ENCODE data around the gene FHDC1. TPM values are rescaled to one million over a fixed set of nuclear protein-coding genes. Genes with fewer than 3 reads are reported as not detected.

FHDC1 gene
- total RNA-seq, 1 experiment from 2014 or later = 2.0 TPM

- ChIA-PET CTCF (interaction anchor here (0.7 kb wide), 1 partner anchor 500 kb away, joined by 3 read pairs; no protein-coding TSS in a partner anchor), POLR2A (interaction anchor here (0.9 to 1.2 kb wide), 4 partner anchors 9 to 170 kb away, joined by 3 to 7 read pairs (median 4); partner anchors contain the start of gene FHDC1)
- H3K4me1 Mint-ChIP-seq (ENCODE audit: insufficient read depth, unreplicated experiment) = no peaks in the 10 kb centered on the region
- no peaks in the 10 kb centered on the region for H3K27me3 Mint-ChIP-seq (ENCODE audit: insufficient read depth, unreplicated experiment)
- peaks cover 14% of the 10 kb centered on the region for H3K36me3 Mint-ChIP-seq (ENCODE audit: insufficient read depth, unreplicated experiment)
- BruUV-seq (replicated peaks) = no TSS peak
- H3K9me3 Mint-ChIP-seq (ENCODE audit: unreplicated experiment) = no peaks in the 10 kb centered on the region
- H3K4me3 Mint-ChIP-seq (ENCODE audit: unreplicated experiment) = no peak overlapping the region
- no peak for TF ChIP-seq CTCF (IDR thresholded peaks at IDR 0.05; ENCODE audit: unreplicated experiment)
- DNase-seq (ENCODE audit: unreplicated experiment) = no peak
- intact Hi-C loops (cut with micrococcal nuclease) = no loop called here
- no peak overlapping the region for H3K27ac Mint-ChIP-seq (ENCODE audit: low read depth, unreplicated experiment)
These were observed 8.7 kb downstream of the FHDC1 start for GRCh38 chr4:152944666-152945320.

GRCh38 chr4:152945639-152946038 is 9.5 kb downstream of the FHDC1 start:
- no peak for TF ChIP-seq CTCF (IDR thresholded peaks at IDR 0.05; ENCODE audit: unreplicated experiment)
- H3K27ac Mint-ChIP-seq (ENCODE audit: low read depth, unreplicated experiment) = no peak overlapping the region
- CTCF ChIA-PET = no interaction called here

GRCh38 chr4:152946446-152946845 is 10.3 kb downstream of the FHDC1 start:
- TF ChIP-seq CTCF (IDR thresholded peaks at IDR 0.05; ENCODE audit: unreplicated experiment) = no peak
- Mint-ChIP-seq H3K27ac (ENCODE audit: low read depth, unreplicated experiment) (no peak overlapping the region), H3K4me3 (ENCODE audit: unreplicated experiment) (no peak overlapping the region), H3K9me3 (ENCODE audit: unreplicated experiment) (no peaks in the 10 kb centered on the region), H3K27me3 (ENCODE audit: insufficient read depth, unreplicated experiment) (no peaks in the 10 kb centered on the region), H3K36me3 (ENCODE audit: insufficient read depth, unreplicated experiment) (peaks cover 14% of the 10 kb centered on the region), H3K4me1 (ENCODE audit: insufficient read depth, unreplicated experiment) (no peaks in the 10 kb centered on the region)
- no peak for DNase-seq (ENCODE audit: unreplicated experiment)
- ChIA-PET CTCF (no interaction called here), POLR2A (no interaction called here)
- intact Hi-C loops (cut with micrococcal nuclease) = no loop called here
- no TSS peak for BruUV-seq (replicated peaks)

More at GRCh38 chr4:152945639-152946038, 9.5 kb downstream of the FHDC1 start:
- no TSS peak for BruUV-seq (replicated peaks)
- intact Hi-C loops (cut with micrococcal nuclease) = no loop called here
- Mint-ChIP-seq H3K27me3 (ENCODE audit: insufficient read depth, unreplicated experiment) (no peaks in the 10 kb centered on the region), H3K9me3 (ENCODE audit: unreplicated experiment) (no peaks in the 10 kb centered on the region), H3K36me3 (ENCODE audit: insufficient read depth, unreplicated experiment) (peaks cover 14% of the 10 kb centered on the region), H3K4me3 (ENCODE audit: unreplicated experiment) (no peak overlapping the region), H3K4me1 (ENCODE audit: insufficient read depth, unreplicated experiment) (no peaks in the 10 kb centered on the region)
- POLR2A ChIA-PET = interaction anchor here (1.2 kb wide), 1 partner anchor 52 kb away, joined by 4 read pairs; no protein-coding TSS in a partner anchor
- no peak for DNase-seq (ENCODE audit: unreplicated experiment)

- POLR2A ChIA-PET = no interaction called here
- Mint-ChIP-seq H3K9me3 (ENCODE audit: unreplicated experiment) (no peaks in the 10 kb centered on the region), H3K27me3 (ENCODE audit: insufficient read depth, unreplicated experiment) (no peaks in the 10 kb centered on the region), H3K4me3 (ENCODE audit: unreplicated experiment) (no peak overlapping the region), H3K36me3 (ENCODE audit: insufficient read depth, unreplicated experiment) (peaks cover 14% of the 10 kb centered on the region), H3K27ac (ENCODE audit: low read depth, unreplicated experiment) (no peak overlapping the region), H3K4me1 (ENCODE audit: insufficient read depth, unreplicated experiment) (no peaks in the 10 kb centered on the region)
- intact Hi-C loops (cut with micrococcal nuclease) = no loop called here
- CTCF ChIA-PET = interaction anchor here (0.6 kb wide), 3 partner anchors 136 to 715 kb away, joined by 3 read pairs; no protein-coding TSS in a partner anchor
- no peak for DNase-seq (ENCODE audit: unreplicated experiment)
- no peak for TF ChIP-seq CTCF (IDR thresholded peaks at IDR 0.05; ENCODE audit: unreplicated experiment)
- no TSS peak for BruUV-seq (replicated peaks)
These were observed 11.2 kb downstream of the FHDC1 start for GRCh38 chr4:152947311-152947710.
